GM12878 (cell line): ENCODE data around the gene SYT8.

Source experiments
- FOXM1 ChIP-seq: IDR thresholded peaks from 2 replicates; pipeline ENCODE4 v1.6.1; 2012; ENCODE audit warnings: low read depth, mild to moderate bottlenecking, inconsistent platforms, low read length, moderate library complexity
- HDAC2 ChIP-seq: fragments of 200-600 bp; sonication (generic); IDR thresholded peaks from 2 replicates; pipeline ENCODE4 v1.6.1; 2017
- ZBTB33 ChIP-seq: fragments of 450-650 bp; IDR thresholded peaks from 2 replicates; pipeline ENCODE4 v1.6.1; 2017; ENCODE audit warnings: mild to moderate bottlenecking

- TF ChIP-seq FOXM1, result no peak
- TF ChIP-seq ZBTB33, result no peak
- TF ChIP-seq HDAC2, result no peak
These were observed 9.7 kb downstream of the SYT8 start for GRCh38 chr11:1844221-1845094.
